Upper lobe of left lung (tissue), 6 donors: ENCODE results near the gene MCF2L. TPM values are rescaled to one million over a fixed set of nuclear protein-coding genes. Genes with fewer than 3 reads are reported as not detected.

Experiments used
- ATAC-seq, 2 donors: fragments of 200-7000 bp; cut with Tn5 transposase; one replicate each; pipeline ENCODE4 v1.9.1; 2022; ENCODE audit warnings: mild to moderate bottlenecking in 2 of 2, moderate library complexity in 2 of 2; ENCODE audit not compliant: low FRiP score in 2 of 2
- DNase-seq, 2 donors: peaks; one replicate each; pipeline ENCODE4 v3.0.0-alpha.2; 2019 to 2020
- H3K27ac ChIP-seq, 4 donors: fragments of 200-600 bp; sonication (generic); one replicate each; pipeline ENCODE4 v1.5.1; 2016 to 2019
- H3K27me3 ChIP-seq, 4 donors: fragments of 200-600 bp; sonication (generic); one replicate each; pipeline ENCODE4 v1.5.1; 2017 to 2019
- H3K36me3 ChIP-seq, 4 donors: fragments of 200-600 bp; sonication (generic); one replicate each; pipeline ENCODE4 v1.5.1; 2016 to 2019
- H3K4me1 ChIP-seq, 4 donors: fragments of 200-600 bp; sonication (generic); one replicate each; pipeline ENCODE4 v1.5.1; 2018 to 2019
- H3K4me3 ChIP-seq, 4 donors: fragments of 200-600 bp; sonication (generic); one replicate each; pipeline ENCODE4 v1.5.1; 2017 to 2019; ENCODE audit warnings: mild to moderate bottlenecking in 2 of 4, moderate library complexity in 1 of 4
- H3K9me3 ChIP-seq, 4 donors: fragments of 200-600 bp; sonication (generic); one replicate each; pipeline ENCODE4 v1.5.1; 2018 to 2019
- CTCF ChIP-seq, 6 experiments: fragments of 450-650 bp in 4 of 6; fragments of 200-600 bp in 2 of 6; sonication (generic) in 2 of 6; IDR thresholded peaks; one replicate each; pipeline ENCODE4 v1.5.1; 2016 to 2019; ENCODE audit warnings: antibody characterized with exemption in 6 of 6
- EP300 ChIP-seq, 4 donors: sonication (generic); formaldehyde crosslinking; IDR thresholded peaks; one replicate each; pipeline ENCODE4 v1.5.1; 2017; ENCODE audit warnings: antibody characterized with exemption in 4 of 4, control low read depth in 2 of 4
- POLR2A ChIP-seq, 4 donors: fragments of 450-650 bp; IDR thresholded peaks; one replicate each; pipeline ENCODE4 v1.5.1; 2016 to 2017; ENCODE audit warnings: antibody characterized with exemption in 4 of 4, mild to moderate bottlenecking in 2 of 4
- POLR2AphosphoS5 ChIP-seq, 2 donors: sonication (generic); formaldehyde crosslinking; IDR thresholded peaks; one replicate each; pipeline ENCODE4 v1.5.1; 2017; ENCODE audit warnings: antibody characterized with exemption in 2 of 2
- WGBS, 2 donors: methylation state at CpG; one replicate each; pipeline ENCODE4 v1.1.5; 2017 to 2018; 5-methylcytosine and 5-hydroxymethylcytosine counted together
- total RNA-seq, 6 donors: library from RNA; depleted of rRNA in 4 of 6; stranded (reverse); fragments of >200 nt in 4 of 6; gene quantifications; one replicate each; pipeline versions ENCODE4 v1.1.0 to v1.2.1, GENCODE V29; 2016 to 2021
- donor health status: DM: no; HTN: no; CAD: no; lungs with moderate emphysema.
- donor health status: DM: no; HTN: yes; CAD: no; lungs with severe emphysema.

Gene MCF2L
- total RNA-seq, 6 donors from 2014 or later, result 14.3 to 99.5 (median 53.1) TPM

GRCh38 chr13:112942689-112943308 lies 26.2 kb upstream of the MCF2L start:
- H3K36me3 ChIP-seq, result no peaks in the 10 kb centered on the region
- TF ChIP-seq POLR2A (IDR thresholded peaks at IDR 0.05) (peak in 1 of 4 donors; percentile 10), CTCF (IDR thresholded peaks at IDR 0.05) (peak; percentile 85 to 95 (median 94)), EP300 (IDR thresholded peaks at IDR 0.05) (no peak), POLR2AphosphoS5 (IDR thresholded peaks at IDR 0.05) (no peak)
- H3K4me1 ChIP-seq, result peaks cover 10 to 20% (median 15%) of the 10 kb centered on the region in 4 donors
- ATAC-seq (peak; percentile 96 to 97), DNase-seq (peak in 1 of 2 donors; percentile 96)
- H3K27me3 ChIP-seq, result peaks cover 0 to 2% (median 0%) of the 10 kb centered on the region in 4 donors
- H3K9me3 ChIP-seq, result no peaks in the 10 kb centered on the region
- peak overlapping the region; percentile 74 to 87 (median 80) for H3K27ac ChIP-seq
- peak overlapping the region; percentile 9 to 68 (median 50) for H3K4me3 ChIP-seq
- whole genome bisulfite sequencing, 2 donors, result 1 to 2% methylated on average over 7 to 10 of the region's 18 CpGs

GRCh38 chr13:112943309-112944125 lies 25.5 kb upstream of the MCF2L start:
- Histone ChIP-seq H3K4me1 (peaks cover 10 to 20% (median 15%) of the 10 kb centered on the region in 4 donors), H3K9me3 (no peaks in the 10 kb centered on the region), H3K27ac (peak overlapping the region; percentile 74 to 87 (median 80)), H3K27me3 (peaks cover 0 to 2% (median 0%) of the 10 kb centered on the region in 4 donors), H3K4me3 (peak overlapping the region; percentile 9 to 68 (median 50)), H3K36me3 (no peaks in the 10 kb centered on the region)
- TF ChIP-seq POLR2AphosphoS5 (IDR thresholded peaks at IDR 0.05) (peak; percentile 23 to 70), EP300 (IDR thresholded peaks at IDR 0.05) (peak in 1 of 4 donors; percentile 26), POLR2A (IDR thresholded peaks at IDR 0.05) (peak in 2 of 4 donors; percentile 37 to 56), CTCF (IDR thresholded peaks at IDR 0.05) (no peak)
- DNase-seq (peak; percentile 48 to 91), ATAC-seq (peak; percentile 34 to 85)
- WGBS, 2 donors, result 1 to 4% methylated on average over 25 to 31 of the region's 81 CpGs

GRCh38 chr13:112947796-112948195 lies 21.2 kb upstream of the MCF2L start:
- DNase-seq (peak in 1 of 2 donors; percentile 11), ATAC-seq (no peak)
- no peak for TF ChIP-seq POLR2A (IDR thresholded peaks at IDR 0.05)
- TF ChIP-seq POLR2AphosphoS5 (IDR thresholded peaks at IDR 0.05), result no peak
- TF ChIP-seq CTCF (IDR thresholded peaks at IDR 0.05), result no peak
- no peak for TF ChIP-seq EP300 (IDR thresholded peaks at IDR 0.05)
- H3K27me3 ChIP-seq, result peaks cover 0 to 2% (median 0%) of the 10 kb centered on the region in 4 donors
- H3K4me1 ChIP-seq, result peaks cover 10 to 15% (median 13%) of the 10 kb centered on the region in 4 donors
- H3K27ac ChIP-seq, result no peak overlapping the region
- no peaks in the 10 kb centered on the region for H3K9me3 ChIP-seq
- H3K36me3 ChIP-seq, result no peaks in the 10 kb centered on the region
- no peak overlapping the region for H3K4me3 ChIP-seq
- WGBS, 2 donors, result 94 to 96% methylated on average over 2 to 3 of the region's 4 CpGs

GRCh38 chr13:112951674-112952371 lies 17.2 kb upstream of the MCF2L start:
- ATAC-seq (no peak), DNase-seq (peak in 1 of 2 donors; percentile 12)
- H3K4me3 ChIP-seq, result no peak overlapping the region
- 74 to 78% methylated on average over 9 of the region's 9 CpGs for WGBS, 2 donors
- TF ChIP-seq EP300 (IDR thresholded peaks at IDR 0.05) (no peak), CTCF (IDR thresholded peaks at IDR 0.05) (no peak), POLR2AphosphoS5 (IDR thresholded peaks at IDR 0.05) (no peak), POLR2A (IDR thresholded peaks at IDR 0.05) (no peak)
- H3K27ac ChIP-seq, result no peak overlapping the region
- H3K36me3 ChIP-seq, result no peaks in the 10 kb centered on the region
- H3K4me1 ChIP-seq, result peaks cover 0 to 9% (median 4%) of the 10 kb centered on the region in 4 donors
- H3K9me3 ChIP-seq, result no peaks in the 10 kb centered on the region
- H3K27me3 ChIP-seq, result no peaks in the 10 kb centered on the region
